Measurements from ENCODE around the gene CLDN11.

CLDN11 gene

GRCh38 chr3:170475092-170475685, 56.5 kb downstream of the CLDN11 start:
- Histone ChIP-seq H3K9me3 (ENCODE audit: control insufficient read depth, insufficient read depth, low read length) (no peaks in the 10 kb centered on the region), H3K4me3 (ENCODE audit: low read depth, low read length) (no peak overlapping the region), H3K27me3 (ENCODE audit: control insufficient read depth, insufficient read depth, low read length) (no peaks in the 10 kb centered on the region)

GRCh38 chr3:170476291-170476690, 57.6 kb downstream of the CLDN11 start:
- no peaks in the 10 kb centered on the region for H3K9me3 ChIP-seq (ENCODE audit: control insufficient read depth, insufficient read depth, low read length)
- no peaks in the 10 kb centered on the region for H3K4me1 ChIP-seq (ENCODE audit: control insufficient read depth, insufficient read depth, low read length)
- no peak overlapping the region for H3K9ac ChIP-seq (ENCODE audit: low read depth, low read length)
- no peak overlapping the region for H3K4me3 ChIP-seq (ENCODE audit: low read depth, low read length)
- H3K27me3 ChIP-seq (ENCODE audit: control insufficient read depth, insufficient read depth, low read length), result no peaks in the 10 kb centered on the region
- H3K36me3 ChIP-seq (ENCODE audit: control insufficient read depth, insufficient read depth, low read length), result no peaks in the 10 kb centered on the region

More at GRCh38 chr3:170475092-170475685, 56.5 kb downstream of the CLDN11 start:
- Histone ChIP-seq H3K4me1 (ENCODE audit: control insufficient read depth, insufficient read depth, low read length) (no peaks in the 10 kb centered on the region), H3K36me3 (ENCODE audit: control insufficient read depth, insufficient read depth, low read length) (no peaks in the 10 kb centered on the region), H3K9ac (ENCODE audit: low read depth, low read length) (no peak overlapping the region)

- H3K9me3 ChIP-seq (ENCODE audit: control insufficient read depth, insufficient read depth, low read length), result no peaks in the 10 kb centered on the region
- no peaks in the 10 kb centered on the region for H3K36me3 ChIP-seq (ENCODE audit: control insufficient read depth, insufficient read depth, low read length)
- H3K4me1 ChIP-seq (ENCODE audit: control insufficient read depth, insufficient read depth, low read length), result no peaks in the 10 kb centered on the region
- no peaks in the 10 kb centered on the region for H3K27me3 ChIP-seq (ENCODE audit: control insufficient read depth, insufficient read depth, low read length)
- H3K9ac ChIP-seq (ENCODE audit: low read depth, low read length), result no peak overlapping the region
- H3K4me3 ChIP-seq (ENCODE audit: low read depth, low read length), result no peak overlapping the region
Measured at GRCh38 chr3:170477395-170477794, 58.7 kb downstream of the CLDN11 start.

GRCh38 chr3:170480111-170480510, 61.4 kb downstream of the CLDN11 start:
- Histone ChIP-seq H3K4me3 (ENCODE audit: low read depth, low read length) (no peak overlapping the region), H3K9ac (ENCODE audit: low read depth, low read length) (no peak overlapping the region), H3K9me3 (ENCODE audit: control insufficient read depth, insufficient read depth, low read length) (no peaks in the 10 kb centered on the region), H3K27me3 (ENCODE audit: control insufficient read depth, insufficient read depth, low read length) (no peaks in the 10 kb centered on the region), H3K4me1 (ENCODE audit: control insufficient read depth, insufficient read depth, low read length) (no peaks in the 10 kb centered on the region), H3K36me3 (ENCODE audit: control insufficient read depth, insufficient read depth, low read length) (peaks cover 2% of the 10 kb centered on the region)

- H3K9ac ChIP-seq (ENCODE audit: low read depth, low read length), result no peak overlapping the region
- no peaks in the 10 kb centered on the region for H3K4me1 ChIP-seq (ENCODE audit: control insufficient read depth, insufficient read depth, low read length)
- no peaks in the 10 kb centered on the region for H3K27me3 ChIP-seq (ENCODE audit: control insufficient read depth, insufficient read depth, low read length)
- H3K36me3 ChIP-seq (ENCODE audit: control insufficient read depth, insufficient read depth, low read length), result peaks cover 2% of the 10 kb centered on the region
- H3K4me3 ChIP-seq (ENCODE audit: low read depth, low read length), result no peak overlapping the region
- no peaks in the 10 kb centered on the region for H3K9me3 ChIP-seq (ENCODE audit: control insufficient read depth, insufficient read depth, low read length)
Measured at GRCh38 chr3:170482199-170482598, 63.5 kb downstream of the CLDN11 start.

- Histone ChIP-seq H3K9ac (ENCODE audit: low read depth, low read length) (no peak overlapping the region), H3K9me3 (ENCODE audit: control insufficient read depth, insufficient read depth, low read length) (no peaks in the 10 kb centered on the region), H3K27me3 (ENCODE audit: control insufficient read depth, insufficient read depth, low read length) (no peaks in the 10 kb centered on the region), H3K4me3 (ENCODE audit: low read depth, low read length) (no peak overlapping the region), H3K4me1 (ENCODE audit: control insufficient read depth, insufficient read depth, low read length) (no peaks in the 10 kb centered on the region), H3K36me3 (ENCODE audit: control insufficient read depth, insufficient read depth, low read length) (peaks cover 2% of the 10 kb centered on the region)
Measured at GRCh38 chr3:170483485-170484262, 65.0 kb downstream of the CLDN11 start.
